ENCODE data around the gene MT1M. TPM values are rescaled to one million over a fixed set of nuclear protein-coding genes. Genes with fewer than 3 reads are reported as not detected.

Gene MT1M
- total and polyA plus RNA-seq, 2 donors from 2014 or later, result 15.3 to 27.9 TPM

GRCh38 chr16:56641166-56641565 is 8.7 kb downstream of the MT1M start:
- H3K4me1 ChIP-seq (ENCODE audit: control insufficient read depth in 2 of 3, insufficient read depth in 2 of 3, low read depth in 1 of 3, low read length in 3 of 3), result peaks cover 0 to 18% (median 6%) of the 10 kb centered on the region in 3 donors

GRCh38 chr16:56643080-56643778 is 10.8 kb downstream of the MT1M start:
- peaks cover 66% of the 10 kb centered on the region for H3K27me3 ChIP-seq (ENCODE audit: control insufficient read depth, insufficient read depth, low read length)
- peak overlapping the region in 1 of 3 donors; percentile 47 for H3K9ac ChIP-seq (ENCODE audit: low read length in 3 of 3)
- H3K4me1 ChIP-seq (ENCODE audit: control insufficient read depth in 2 of 3, insufficient read depth in 2 of 3, low read depth in 1 of 3, low read length in 3 of 3), result peaks cover 0 to 13% (median 6%) of the 10 kb centered on the region in 3 donors
- FAIRE-seq (no peak), DNase-seq (peak in 3 of 5 donors; percentile 50 to 93 (median 58))
- H3K4me3 ChIP-seq (ENCODE audit: low read length in 3 of 3), result peak overlapping the region in 2 of 3 donors; percentile 16 to 50
- no peaks in the 10 kb centered on the region for H3K9me3 ChIP-seq (ENCODE audit: control insufficient read depth in 2 of 3, insufficient read depth in 1 of 3, low read length in 3 of 3)
- H3K36me3 ChIP-seq (ENCODE audit: control insufficient read depth in 2 of 3, insufficient read depth in 3 of 3, low read length in 3 of 3), result no peaks in the 10 kb centered on the region
- intact Hi-C loops (cut with DNase I), result no loop called here
- peak; percentile 42 for TF ChIP-seq CTCF (IDR thresholded peaks at IDR 0.05; ENCODE audit: borderline replicate concordance, extremely low read depth, insufficient read depth)
- H3K27ac ChIP-seq (ENCODE audit: low read depth in 2 of 2, low read length in 2 of 2), result no peak overlapping the region

More at GRCh38 chr16:56641166-56641565, 8.7 kb downstream of the MT1M start:
- Histone ChIP-seq H3K4me3 (ENCODE audit: low read length in 3 of 3) (no peak overlapping the region), H3K9me3 (ENCODE audit: control insufficient read depth in 2 of 3, insufficient read depth in 1 of 3, low read length in 3 of 3) (no peaks in the 10 kb centered on the region), H3K27ac (ENCODE audit: low read depth in 2 of 2, low read length in 2 of 2) (no peak overlapping the region), H3K27me3 (ENCODE audit: control insufficient read depth, insufficient read depth, low read length) (peaks cover 72% of the 10 kb centered on the region), H3K36me3 (ENCODE audit: control insufficient read depth in 2 of 3, insufficient read depth in 3 of 3, low read length in 3 of 3) (no peaks in the 10 kb centered on the region), H3K9ac (ENCODE audit: low read length in 3 of 3) (no peak overlapping the region)
- FAIRE-seq, result no peak
- intact Hi-C loops (cut with DNase I), result no loop called here
- TF ChIP-seq CTCF (IDR thresholded peaks at IDR 0.05; ENCODE audit: borderline replicate concordance, extremely low read depth, insufficient read depth), result no peak
- no peak for DNase-seq

DNA sequence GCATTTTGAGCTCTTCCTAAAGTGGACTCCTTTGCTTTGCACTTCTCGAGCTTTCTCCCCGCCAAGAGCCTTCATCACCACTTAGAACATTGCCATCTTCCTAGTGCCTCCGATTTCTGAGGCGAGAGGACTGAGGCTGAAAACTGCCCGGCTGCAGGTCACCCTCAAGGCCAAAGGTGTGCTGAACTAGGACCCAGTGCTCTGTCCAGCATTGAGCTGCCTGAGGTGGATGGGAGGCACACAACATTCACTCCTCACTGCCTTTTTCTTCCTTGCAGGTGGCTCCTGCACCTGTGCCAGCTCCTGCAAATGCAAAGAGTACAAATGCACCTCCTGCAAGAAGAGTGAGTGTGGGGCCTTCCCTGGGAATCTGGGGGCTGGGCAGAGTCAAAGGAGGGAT is 11.4 kb downstream of the MT1M start:
- peak overlapping the region in 1 of 3 donors; percentile 47 for H3K9ac ChIP-seq (ENCODE audit: low read length in 3 of 3)
- H3K4me1 ChIP-seq (ENCODE audit: control insufficient read depth in 2 of 3, insufficient read depth in 2 of 3, low read depth in 1 of 3, low read length in 3 of 3), result peaks cover 0 to 9% (median 6%) of the 10 kb centered on the region in 3 donors
- peaks cover 63% of the 10 kb centered on the region for H3K27me3 ChIP-seq (ENCODE audit: control insufficient read depth, insufficient read depth, low read length)
- H3K4me3 ChIP-seq (ENCODE audit: low read length in 3 of 3), result peak overlapping the region in 2 of 3 donors; percentile 12 to 50
- TF ChIP-seq CTCF (IDR thresholded peaks at IDR 0.05; ENCODE audit: borderline replicate concordance, extremely low read depth, insufficient read depth), result no peak
- H3K27ac ChIP-seq (ENCODE audit: low read depth in 2 of 2, low read length in 2 of 2), result no peak overlapping the region
- H3K9me3 ChIP-seq (ENCODE audit: control insufficient read depth in 2 of 3, insufficient read depth in 1 of 3, low read length in 3 of 3), result no peaks in the 10 kb centered on the region
- DNase-seq (no peak), FAIRE-seq (no peak)
- H3K36me3 ChIP-seq (ENCODE audit: control insufficient read depth in 2 of 3, insufficient read depth in 3 of 3, low read length in 3 of 3), result no peaks in the 10 kb centered on the region
- intact Hi-C loops (cut with DNase I), result no loop called here

Data from kidney (tissue), 14 donors.